Measurements from ENCODE around the gene TMPRSS3. TPM values are rescaled to one million over a fixed set of nuclear protein-coding genes. Genes with fewer than 3 reads are reported as not detected.

Gene TMPRSS3
- total RNA-seq, 5 donors from 2014 or later (not counting 1 experiment from before 2014, with no cell fraction given) = 1.2 to 2.4 (median 1.7) TPM

DNA sequence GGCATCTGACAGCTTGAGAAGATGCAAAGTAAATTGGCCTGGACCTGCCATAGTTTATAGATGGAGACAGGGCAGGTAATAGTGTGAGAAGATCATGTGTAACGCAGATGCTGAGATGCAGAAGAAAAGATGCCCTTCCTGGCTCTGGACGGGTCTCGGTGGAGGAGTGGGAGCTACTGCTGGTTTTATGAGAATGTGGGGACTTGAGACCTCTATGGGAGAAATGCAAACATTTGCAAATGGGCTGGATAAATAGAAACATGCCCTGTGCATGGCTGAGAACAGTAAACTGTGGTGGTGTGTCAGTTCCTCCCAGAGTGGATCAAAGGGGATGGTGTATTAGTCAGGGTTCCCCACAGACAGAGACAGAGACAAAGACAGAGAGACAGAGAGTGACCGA, 29.7 kb upstream of the TMPRSS3 start:
- Histone ChIP-seq H3K27me3 (replicated peaks in 1 of 2; ENCODE audit: control insufficient read depth in 2 of 2, extremely low read depth in 1 of 2, insufficient read depth in 2 of 2, low read length in 1 of 2) (no peaks in the 10 kb centered on the region), H3K4me3 (ENCODE audit: control insufficient read depth in 1 of 2, extremely low read depth in 1 of 2, low read length in 1 of 2) (peak overlapping the region in 1 of 2 donors; percentile 41), H3K9me3 (no peaks in the 10 kb centered on the region), H3K36me3 (ENCODE audit: control insufficient read depth in 2 of 2, extremely low read depth in 1 of 2, insufficient read depth in 1 of 2, low read length in 1 of 2) (peaks cover 19 to 76% of the 10 kb centered on the region in 2 donors), H3K4me1 (ENCODE audit: control insufficient read depth in 1 of 2, extremely low read depth in 1 of 2, insufficient read depth in 2 of 2, low read length in 2 of 2) (peaks cover 61 to 78% of the 10 kb centered on the region in 2 experiments), H3K27ac (ENCODE audit: low read length) (peak overlapping the region; percentile 84)
- ChIA-PET POLR2A (interaction anchor here (0.6 to 2.6 kb wide), 5 partner anchors 10 to 187 kb away, joined by 3 to 16 read pairs (median 3); partner anchors contain the start of gene UBASH3A (in 2 of the 2)), CTCF (interaction anchor here (0.6 to 1.1 kb wide), 3 partner anchors 14 to 88 kb away, joined by 3 to 4 read pairs (median 4); partner anchors contain the start of gene UBASH3A (in 1 of the 2))
- 8% methylated on average over 4 of the region's 4 CpGs for WGBS (ENCODE audit: insufficient coverage)
- H3K4me3 Mint-ChIP-seq = peak overlapping the region; percentile 11 to 83 (median 63)
- H3K27me3 Mint-ChIP-seq = no peaks in the 10 kb centered on the region
- H3K9me3 Mint-ChIP-seq = no peaks in the 10 kb centered on the region
- peak overlapping the region; percentile 68 to 84 for H3K27ac Mint-ChIP-seq
- ATAC-seq (replicated peaks in 1 of 4) (peak; percentile 2 to 25 (median 20)), DNase-seq (peak in 1 of 35 experiments; percentile 45)
- peaks cover 54% of the 10 kb centered on the region for H3K36me3 Mint-ChIP-seq
- H3K4me1 Mint-ChIP-seq = peaks cover 70 to 77% (median 73%) of the 10 kb centered on the region in 3 donors

DNA sequence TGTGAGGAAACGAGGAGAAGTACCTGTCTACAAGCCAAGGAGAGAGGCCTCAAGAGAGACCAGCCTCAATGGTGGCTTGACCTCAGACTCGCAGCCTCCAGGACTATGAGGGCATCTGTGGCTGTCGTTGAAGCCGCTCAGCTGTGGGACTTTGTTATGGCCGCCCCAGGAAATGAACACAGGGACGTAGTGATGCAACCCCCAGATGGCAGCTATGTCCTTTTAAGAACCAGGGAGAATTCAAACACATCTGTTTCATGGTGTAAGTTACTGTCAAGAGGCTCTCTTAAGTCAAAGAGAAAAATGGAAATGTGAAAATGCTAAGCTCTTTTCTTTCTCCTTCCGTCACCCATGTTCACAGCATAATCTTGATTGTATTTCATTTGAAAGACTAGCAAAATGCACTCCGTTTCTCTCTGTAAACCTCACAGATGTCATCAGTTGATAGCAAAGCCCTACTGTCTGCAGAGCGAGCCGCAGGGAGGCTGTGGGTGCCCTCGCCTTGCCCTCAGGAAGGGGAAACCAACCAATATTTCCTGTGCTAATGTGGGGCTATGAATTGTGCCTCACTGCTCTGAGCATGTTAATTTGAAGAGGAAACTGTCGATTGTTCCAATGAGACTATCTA, 29.2 kb upstream of the TMPRSS3 start:
- peaks cover 76 to 81% (median 77%) of the 10 kb centered on the region in 3 donors for H3K4me1 Mint-ChIP-seq
- Histone ChIP-seq H3K27ac (ENCODE audit: low read length) (peak overlapping the region; percentile 84), H3K27me3 (replicated peaks in 1 of 2; ENCODE audit: control insufficient read depth in 2 of 2, extremely low read depth in 1 of 2, insufficient read depth in 2 of 2, low read length in 1 of 2) (no peaks in the 10 kb centered on the region), H3K4me3 (ENCODE audit: control insufficient read depth in 1 of 2, extremely low read depth in 1 of 2, low read length in 1 of 2) (peak overlapping the region; percentile 11 to 41), H3K36me3 (ENCODE audit: control insufficient read depth in 2 of 2, extremely low read depth in 1 of 2, insufficient read depth in 1 of 2, low read length in 1 of 2) (peaks cover 19 to 76% of the 10 kb centered on the region in 2 donors), H3K9me3 (no peaks in the 10 kb centered on the region), H3K4me1 (ENCODE audit: control insufficient read depth in 1 of 2, extremely low read depth in 1 of 2, insufficient read depth in 2 of 2, low read length in 2 of 2) (peaks cover 67 to 78% of the 10 kb centered on the region in 2 experiments)
- peak overlapping the region; percentile 68 to 84 for H3K27ac Mint-ChIP-seq
- WGBS (ENCODE audit: insufficient coverage) = 0% methylated on average over 5 of the region's 12 CpGs
- CTCF ChIA-PET = interaction anchor here in 1 of 2 donors (0.6 to 1.1 kb wide), 4 partner anchors 14 to 102 kb away, joined by 3 to 4 read pairs (median 3); partner anchors contain the start of gene UBASH3A
- H3K4me3 Mint-ChIP-seq = peak overlapping the region; percentile 11 to 83 (median 63)
- POLR2A ChIA-PET = interaction anchor here (1.0 to 2.6 kb wide), 4 partner anchors 11 to 186 kb away, joined by 3 to 16 read pairs (median 8); partner anchors contain the start of gene UBASH3A (in 2 of the 2)
- DNase-seq (peak; percentile 54 to 91 (median 80)), ATAC-seq (replicated peaks in 1 of 4) (peak; percentile 92 to 96 (median 94))
- H3K9me3 Mint-ChIP-seq = no peaks in the 10 kb centered on the region
- peaks cover 57% of the 10 kb centered on the region for H3K36me3 Mint-ChIP-seq
- H3K27me3 Mint-ChIP-seq = no peaks in the 10 kb centered on the region

DNA sequence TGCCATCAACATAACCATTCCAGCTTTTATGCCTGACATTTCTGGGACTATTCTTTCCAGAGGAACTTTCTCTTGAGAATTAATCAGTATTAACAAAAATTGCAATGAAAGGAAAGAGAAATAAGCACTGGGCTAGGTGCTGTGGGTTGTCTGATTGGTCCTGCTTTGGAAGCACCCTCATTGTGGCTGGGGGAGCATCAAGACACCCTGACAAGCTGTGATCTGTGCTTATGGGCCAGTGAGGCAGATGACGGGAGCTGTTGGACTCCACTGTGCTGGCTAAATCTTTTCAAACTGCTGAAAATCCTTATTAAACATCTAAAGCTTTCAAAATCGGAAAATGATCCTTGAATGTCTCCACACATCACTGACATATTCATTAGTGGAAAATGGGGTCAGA, 27.8 kb upstream of the TMPRSS3 start:
- peaks cover 86 to 89% (median 87%) of the 10 kb centered on the region in 3 donors for H3K4me1 Mint-ChIP-seq
- Histone ChIP-seq H3K27ac (ENCODE audit: low read length) (peak overlapping the region; percentile 84), H3K27me3 (replicated peaks in 1 of 2; ENCODE audit: control insufficient read depth in 2 of 2, extremely low read depth in 1 of 2, insufficient read depth in 2 of 2, low read length in 1 of 2) (no peaks in the 10 kb centered on the region), H3K4me1 (ENCODE audit: control insufficient read depth in 1 of 2, extremely low read depth in 1 of 2, insufficient read depth in 2 of 2, low read length in 2 of 2) (peaks cover 72 to 78% of the 10 kb centered on the region in 2 experiments), H3K36me3 (ENCODE audit: control insufficient read depth in 2 of 2, extremely low read depth in 1 of 2, insufficient read depth in 1 of 2, low read length in 1 of 2) (peaks cover 19 to 76% of the 10 kb centered on the region in 2 donors), H3K4me3 (ENCODE audit: control insufficient read depth in 1 of 2, extremely low read depth in 1 of 2, low read length in 1 of 2) (peak overlapping the region in 1 of 2 donors; percentile 27), H3K9me3 (no peaks in the 10 kb centered on the region)
- DNase-seq = no peak
- H3K27ac Mint-ChIP-seq = peak overlapping the region; percentile 68 to 84
- no peaks in the 10 kb centered on the region for H3K9me3 Mint-ChIP-seq
- H3K4me3 Mint-ChIP-seq = peak overlapping the region; percentile 57 to 83 (median 57)
- no peaks in the 10 kb centered on the region for H3K27me3 Mint-ChIP-seq
- peaks cover 61% of the 10 kb centered on the region for H3K36me3 Mint-ChIP-seq
- no peak for ATAC-seq (replicated peaks in 1 of 4)
- WGBS (ENCODE audit: insufficient coverage) = 60% methylated on average over 1 of the region's 2 CpGs
- ChIA-PET POLR2A (interaction anchor here in 1 of 2 donors (0.9 kb wide), 1 partner anchor 20 kb away, joined by 3 read pairs; the partner anchor contains the start of gene UBASH3A), CTCF (interaction anchor here (0.5 to 1.2 kb wide), 2 partner anchors 20 to 293 kb away, joined by 5 to 8 read pairs; partner anchors contain the start of gene UBASH3A (in 1 of the 2))

DNA sequence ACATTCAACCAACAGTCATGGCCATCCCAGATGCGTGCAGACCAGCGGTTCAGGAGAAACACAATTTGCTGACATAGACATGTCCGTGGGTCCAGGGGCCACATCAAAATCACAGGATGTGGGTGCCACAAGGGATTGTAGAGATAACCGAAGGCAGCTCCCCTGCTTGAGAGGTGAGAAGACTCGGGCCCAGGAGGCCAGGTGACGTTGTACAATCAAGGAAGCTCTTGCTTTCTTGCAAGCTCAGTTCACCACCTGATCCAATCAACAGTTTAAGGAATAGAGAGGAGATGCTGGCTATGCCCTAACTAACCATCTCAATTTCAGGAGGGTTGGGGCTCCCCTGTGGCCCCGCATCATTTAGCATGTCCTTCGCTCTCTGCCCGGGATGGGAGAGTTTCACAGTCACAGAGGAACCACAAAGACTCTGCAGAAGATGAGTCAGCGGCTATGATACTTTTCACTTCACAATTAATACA, 27.4 kb upstream of the TMPRSS3 start:
- Mint-ChIP-seq H3K4me1 (peaks cover 85 to 92% (median 89%) of the 10 kb centered on the region in 3 donors), H3K4me3 (peak overlapping the region; percentile 57 to 83 (median 57)), H3K27me3 (no peaks in the 10 kb centered on the region), H3K36me3 (peaks cover 64% of the 10 kb centered on the region), H3K9me3 (no peaks in the 10 kb centered on the region), H3K27ac (peak overlapping the region; percentile 68 to 84)
- Histone ChIP-seq H3K36me3 (ENCODE audit: control insufficient read depth in 2 of 2, extremely low read depth in 1 of 2, insufficient read depth in 1 of 2, low read length in 1 of 2) (peaks cover 14 to 76% of the 10 kb centered on the region in 2 donors), H3K4me1 (ENCODE audit: control insufficient read depth in 1 of 2, extremely low read depth in 1 of 2, insufficient read depth in 2 of 2, low read length in 2 of 2) (peaks cover 72 to 81% of the 10 kb centered on the region in 2 experiments), H3K27me3 (replicated peaks in 1 of 2; ENCODE audit: control insufficient read depth in 2 of 2, extremely low read depth in 1 of 2, insufficient read depth in 2 of 2, low read length in 1 of 2) (no peaks in the 10 kb centered on the region), H3K9me3 (no peaks in the 10 kb centered on the region), H3K27ac (ENCODE audit: low read length) (peak overlapping the region; percentile 84), H3K4me3 (ENCODE audit: control insufficient read depth in 1 of 2, extremely low read depth in 1 of 2, low read length in 1 of 2) (no peak overlapping the region)
- DNase-seq = peak in 20 of 35 experiments; percentile 27 to 72 (median 37)
- ChIA-PET POLR2A (interaction anchor here in 1 of 2 donors (0.9 kb wide), 1 partner anchor 19 kb away, joined by 3 read pairs; the partner anchor contains the start of gene UBASH3A), CTCF (interaction anchor here (0.5 to 1.2 kb wide), 2 partner anchors 20 to 294 kb away, joined by 5 to 8 read pairs; partner anchors contain the start of gene UBASH3A (in 1 of the 2))
- peak in 2 of 4 experiments; percentile 35 to 37 for ATAC-seq (replicated peaks in 1 of 4)
- 6% methylated on average over 6 of the region's 10 CpGs for whole genome bisulfite sequencing (ENCODE audit: insufficient coverage)

DNA sequence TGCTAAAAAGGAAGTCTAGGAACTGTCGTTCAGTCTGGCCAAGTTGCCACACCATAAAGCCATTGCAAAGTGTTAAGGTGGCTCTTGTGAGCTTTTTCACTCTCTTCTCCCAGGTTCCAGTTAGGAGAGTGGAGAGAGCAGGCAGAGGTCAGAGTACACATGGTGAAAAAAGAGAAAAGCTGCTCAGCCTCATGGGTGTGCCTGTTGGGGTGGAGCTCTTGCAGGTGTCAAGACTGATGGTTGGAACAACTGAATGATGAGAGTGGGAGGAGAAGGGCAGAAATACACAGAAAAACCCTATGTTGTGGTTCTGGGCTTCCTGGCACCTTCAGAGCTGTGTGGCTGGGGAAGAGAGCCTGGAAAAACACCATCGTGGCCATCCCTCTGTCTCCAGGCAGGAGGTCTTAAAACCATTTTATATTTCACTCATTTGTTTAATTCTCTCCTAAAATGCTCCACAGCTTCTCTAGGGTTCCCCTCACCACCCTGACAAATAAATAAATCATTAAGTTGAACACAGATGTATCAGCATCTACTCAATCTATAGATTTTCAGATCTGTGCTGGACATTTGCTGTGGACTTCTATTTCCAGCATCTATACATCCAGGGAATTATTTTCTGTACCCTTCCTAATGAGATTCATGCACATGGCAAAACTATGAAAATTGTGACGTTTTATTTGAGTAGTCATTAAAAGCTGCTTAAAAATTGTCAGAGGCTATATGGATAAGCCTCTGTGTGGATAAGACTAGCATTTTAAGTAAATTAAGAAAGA, 25.4 kb upstream of the TMPRSS3 start:
- H3K27ac Mint-ChIP-seq = peak overlapping the region; percentile 76 to 81
- 40% methylated on average over 2 of the region's 3 CpGs for WGBS (ENCODE audit: insufficient coverage)
- no peaks in the 10 kb centered on the region for H3K9me3 Mint-ChIP-seq
- Histone ChIP-seq H3K27ac (ENCODE audit: low read length) (peak overlapping the region; percentile 17), H3K4me1 (ENCODE audit: control insufficient read depth in 1 of 2, extremely low read depth in 1 of 2, insufficient read depth in 2 of 2, low read length in 2 of 2) (peaks cover 66 to 81% of the 10 kb centered on the region in 2 experiments), H3K4me3 (ENCODE audit: control insufficient read depth in 1 of 2, extremely low read depth in 1 of 2, low read length in 1 of 2) (no peak overlapping the region), H3K9me3 (no peaks in the 10 kb centered on the region), H3K36me3 (ENCODE audit: control insufficient read depth in 2 of 2, extremely low read depth in 1 of 2, insufficient read depth in 1 of 2, low read length in 1 of 2) (peaks cover 8 to 71% of the 10 kb centered on the region in 2 donors), H3K27me3 (replicated peaks in 1 of 2; ENCODE audit: control insufficient read depth in 2 of 2, extremely low read depth in 1 of 2, insufficient read depth in 2 of 2, low read length in 1 of 2) (no peaks in the 10 kb centered on the region)
- no peaks in the 10 kb centered on the region for H3K27me3 Mint-ChIP-seq
- ChIA-PET POLR2A (interaction anchor here in 1 of 2 donors (0.6 to 1.9 kb wide), 3 partner anchors 18 to 173 kb away, joined by 5 to 6 read pairs (median 6); partner anchors contain the start of gene UBASH3A), CTCF (interaction anchor here in 1 of 2 donors (0.6 to 2.4 kb wide), 2 partner anchors 17 to 22 kb away, joined by 8 to 13 read pairs; partner anchors contain the start of gene UBASH3A)
- H3K36me3 Mint-ChIP-seq = peaks cover 62% of the 10 kb centered on the region
- H3K4me3 Mint-ChIP-seq = peak overlapping the region in 2 of 3 donors; percentile 31 to 65
- peaks cover 81 to 93% (median 90%) of the 10 kb centered on the region in 3 donors for H3K4me1 Mint-ChIP-seq
- ATAC-seq (replicated peaks in 1 of 4) (no peak), DNase-seq (peak in 1 of 35 experiments; percentile 8)
